Memory B cell (primary cell): ENCODE measurements around the gene ZC3H8.
A peak's percentile ranks its signal among the peaks of the same experiment; 100 is the strongest.

Experiments
- ATAC-seq: fragments of 150-1000 bp; cut with Tn5 transposase; 2 replicates; pipeline ENCODE4 v1.10.0; 2021; ENCODE audit warnings: low read depth, mild to moderate bottlenecking, moderate library complexity
- DNase-seq, 2 donors: peaks; one replicate each; pipeline ENCODE4 v3.0.0; 2022; ENCODE audit warnings: low spot score in 2 of 2
- H3K27ac Mint-ChIP-seq: one replicate; pipeline ENCODE4 v1.8.0; 2022; ENCODE audit warnings: mild to moderate bottlenecking, moderate library complexity, mixed read lengths
- H3K27me3 Mint-ChIP-seq: one replicate; pipeline ENCODE4 v1.8.0; 2022; ENCODE audit warnings: mixed read lengths
- H3K36me3 Mint-ChIP-seq: one replicate; pipeline ENCODE4 v1.8.0; 2022; ENCODE audit warnings: mild to moderate bottlenecking, mixed read lengths
- H3K4me1 Mint-ChIP-seq: one replicate; pipeline ENCODE4 v1.8.0; 2022; ENCODE audit warnings: mixed read lengths
- H3K4me3 Mint-ChIP-seq: one replicate; pipeline ENCODE4 v1.8.0; 2022; ENCODE audit warnings: mild to moderate bottlenecking, moderate library complexity, mixed read lengths
- H3K9me3 Mint-ChIP-seq: one replicate; pipeline ENCODE4 v1.8.0; 2022; ENCODE audit warnings: mixed read lengths

ZC3H8 gene

DNA sequence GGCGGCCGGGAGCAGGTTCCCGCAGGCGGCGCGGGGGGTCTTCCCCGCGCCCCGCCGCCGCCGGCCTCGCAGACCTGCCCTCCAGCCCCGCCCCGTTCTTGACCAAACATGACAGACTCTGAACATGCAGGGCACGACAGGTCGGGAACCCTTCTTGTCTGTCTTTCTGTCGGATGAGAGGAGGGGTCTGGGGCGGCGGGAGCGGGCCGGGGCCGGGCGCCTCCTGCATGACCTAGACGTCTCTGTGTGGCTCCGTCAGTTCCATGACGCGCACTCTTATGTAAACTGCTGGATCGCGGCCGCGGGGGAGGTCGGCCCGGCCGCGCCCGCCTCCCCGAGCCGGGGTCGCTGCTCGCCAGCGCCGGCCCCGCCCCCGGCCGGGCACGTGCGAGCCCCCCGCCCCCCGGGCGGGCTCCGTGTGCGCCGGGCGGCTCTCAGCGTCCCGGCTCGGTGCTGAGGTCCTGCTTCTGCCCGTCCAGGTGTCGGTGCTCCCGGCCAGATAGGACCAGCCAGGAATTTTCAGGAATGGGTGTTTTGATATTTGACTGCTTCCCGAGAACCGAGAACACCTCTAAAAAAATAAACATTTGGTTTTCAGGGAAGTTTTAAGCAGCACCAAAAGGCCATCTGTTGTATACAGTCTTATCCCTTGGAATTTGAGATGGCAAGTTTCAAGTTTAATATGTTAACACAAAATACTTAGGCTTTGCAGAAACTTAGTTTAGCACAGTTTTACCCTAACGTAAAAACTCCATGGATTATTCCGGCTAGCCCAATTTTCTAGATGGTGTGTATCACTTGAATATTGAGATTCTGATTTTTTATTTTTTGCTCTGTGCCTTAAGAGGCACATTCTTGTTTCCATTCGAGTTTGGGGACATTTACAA lies 21.3 kb upstream of the ZC3H8 start:
- H3K4me1 Mint-ChIP-seq: peaks cover 6% of the 10 kb centered on the region
- H3K36me3 Mint-ChIP-seq: no peaks in the 10 kb centered on the region
- H3K27me3 Mint-ChIP-seq: no peaks in the 10 kb centered on the region
- peak; percentile 55 for ATAC-seq
- H3K27ac Mint-ChIP-seq: peak overlapping the region; percentile 99
- H3K9me3 Mint-ChIP-seq: no peaks in the 10 kb centered on the region
- peak; percentile 75 to 82 for DNase-seq
- H3K4me3 Mint-ChIP-seq: peak overlapping the region; percentile 93

DNA sequence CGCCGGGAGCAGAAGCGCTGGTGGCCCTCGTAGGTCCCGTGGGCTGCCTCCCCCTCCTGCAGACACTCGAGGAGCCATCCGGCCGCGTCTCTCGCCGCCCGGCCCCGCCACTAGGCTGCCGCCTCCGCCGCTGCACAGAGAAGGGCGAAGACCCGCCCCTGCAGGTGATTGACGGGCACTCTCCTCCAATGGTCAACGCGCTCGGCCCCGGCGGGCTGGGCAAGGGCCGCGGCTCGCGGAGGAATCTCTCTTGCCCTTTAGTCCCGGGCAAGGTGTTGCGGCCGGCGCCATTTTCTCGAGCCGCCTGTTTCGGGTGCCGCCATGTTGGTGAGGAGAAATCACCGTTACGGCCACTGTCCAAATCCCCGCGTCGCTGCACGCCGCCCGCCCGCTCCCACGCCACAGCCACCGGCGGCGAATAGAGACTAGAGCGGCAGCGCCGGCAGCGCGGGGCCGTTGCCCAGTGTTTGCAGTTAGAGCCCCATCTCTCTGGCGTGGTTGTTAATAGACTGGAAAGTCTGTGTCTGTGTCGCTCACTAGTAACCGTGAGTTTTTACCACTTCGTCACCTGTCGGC lies 20.6 kb upstream of the ZC3H8 start, which contains the start of gene ZC3H6:
Gene ZC3H6 (plus strand): TSS at position 287 of the 576 bp plus-strand sequence. CDS start 398 bp downstream, outside the sequence.
- no peaks in the 10 kb centered on the region for H3K4me1 Mint-ChIP-seq
- peak; percentile 89 for ATAC-seq
- peak within 1 kb of the TSS; percentile 93 for H3K4me3 Mint-ChIP-seq
- peak within 1 kb of the TSS; percentile 99 for H3K27ac Mint-ChIP-seq
- DNase-seq: peak; percentile 100
- no peaks in the 10 kb centered on the region for H3K36me3 Mint-ChIP-seq
- H3K27me3 Mint-ChIP-seq: no peaks in the 10 kb centered on the region
- H3K9me3 Mint-ChIP-seq: no peaks in the 10 kb centered on the region

DNA sequence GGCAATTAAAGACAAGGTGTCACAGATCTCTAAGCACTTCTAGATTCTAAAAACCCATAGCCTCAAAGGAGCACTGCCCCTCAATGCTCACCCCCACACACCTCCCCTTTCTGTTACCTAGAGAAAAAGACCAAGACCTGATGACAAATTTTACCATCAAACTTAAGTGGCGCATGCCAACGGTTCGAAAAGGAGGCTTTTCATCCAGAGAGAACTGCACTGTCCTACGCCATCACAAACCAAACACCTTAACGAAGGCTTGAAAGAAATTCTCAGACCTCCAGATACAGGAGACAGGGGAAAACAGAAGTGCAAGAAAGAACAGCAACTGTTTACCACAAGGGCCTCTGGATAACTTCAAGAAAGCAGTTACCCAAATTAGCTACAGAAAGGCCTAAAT lies 18.5 kb upstream of the ZC3H8 start:
- peak overlapping the region; percentile 18 for H3K4me3 Mint-ChIP-seq
- H3K9me3 Mint-ChIP-seq: peaks cover 3% of the 10 kb centered on the region
- peaks cover 3% of the 10 kb centered on the region for H3K36me3 Mint-ChIP-seq
- peak overlapping the region; percentile 28 for H3K27ac Mint-ChIP-seq
- ATAC-seq (no peak), DNase-seq (no peak)
- H3K27me3 Mint-ChIP-seq: no peaks in the 10 kb centered on the region
- H3K4me1 Mint-ChIP-seq: no peaks in the 10 kb centered on the region

DNA sequence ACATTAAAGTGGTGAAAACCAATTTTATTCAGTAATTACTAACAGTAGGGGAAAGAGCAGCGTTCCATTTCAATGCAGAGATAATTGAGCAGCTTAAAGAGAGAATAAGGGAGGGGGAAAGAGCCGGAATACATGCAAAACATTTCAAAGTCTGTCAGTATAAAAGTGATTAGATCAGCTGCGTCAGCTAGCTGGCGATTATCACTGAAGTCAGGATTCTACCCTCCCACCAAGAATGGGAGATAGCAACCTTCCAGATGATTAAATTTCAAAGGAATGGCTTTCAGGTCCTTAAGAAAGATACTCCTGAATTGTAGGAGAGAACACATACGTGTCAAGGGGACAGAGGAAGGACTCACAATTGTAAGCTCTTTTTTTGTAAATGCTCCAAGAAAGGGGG lies 17.8 kb upstream of the ZC3H8 start:
- no peaks in the 10 kb centered on the region for H3K4me1 Mint-ChIP-seq
- H3K9me3 Mint-ChIP-seq: peaks cover 7% of the 10 kb centered on the region
- no peak for ATAC-seq
- no peaks in the 10 kb centered on the region for H3K27me3 Mint-ChIP-seq
- H3K4me3 Mint-ChIP-seq: no peak overlapping the region
- H3K36me3 Mint-ChIP-seq: peaks cover 7% of the 10 kb centered on the region
- no peak for DNase-seq
- no peak overlapping the region for H3K27ac Mint-ChIP-seq

DNA sequence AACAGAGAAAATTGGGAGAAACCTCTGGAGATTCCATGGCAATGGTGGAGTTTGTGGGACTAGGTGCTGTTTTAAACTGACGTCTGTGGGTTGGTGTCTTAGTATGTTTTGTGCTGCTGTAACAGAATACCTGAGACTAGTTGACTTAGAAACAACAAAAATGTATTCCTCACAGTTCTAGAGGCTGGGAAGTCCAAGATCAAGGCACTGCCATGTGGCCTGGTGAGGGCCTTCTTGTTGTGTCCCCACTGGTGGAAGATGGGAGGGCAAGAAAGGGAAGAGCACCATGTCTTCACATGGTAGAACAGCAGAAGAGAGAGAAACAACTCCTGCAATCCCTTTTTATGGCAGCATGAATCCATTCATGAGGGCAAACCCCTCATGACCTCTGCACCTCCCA lies 13.7 kb upstream of the ZC3H8 start:
- Mint-ChIP-seq H3K4me3 (no peak overlapping the region), H3K4me1 (no peaks in the 10 kb centered on the region), H3K36me3 (peaks cover 7% of the 10 kb centered on the region), H3K27ac (no peak overlapping the region), H3K9me3 (peaks cover 7% of the 10 kb centered on the region), H3K27me3 (no peaks in the 10 kb centered on the region)
- no peak for DNase-seq
- ATAC-seq: no peak

DNA sequence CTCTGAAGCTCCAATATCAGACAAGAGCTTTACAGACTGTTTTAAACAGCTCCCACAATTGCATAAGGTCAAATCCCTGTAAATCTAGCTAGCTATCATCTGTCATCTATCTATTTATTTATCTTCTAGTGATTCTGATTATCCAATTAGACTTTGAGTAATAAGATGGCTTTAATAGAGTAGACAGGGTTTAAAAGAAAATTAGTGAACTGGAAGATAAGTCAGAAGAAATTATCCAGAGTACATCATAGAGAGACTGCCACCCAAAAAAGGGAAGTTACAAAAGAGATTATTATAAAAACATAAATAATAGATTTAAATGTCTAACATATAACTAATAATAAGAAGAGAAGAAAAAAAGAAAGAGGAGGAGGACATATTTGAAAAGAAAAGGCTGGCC lies 8.0 kb upstream of the ZC3H8 start:
- ATAC-seq: no peak
- Mint-ChIP-seq H3K4me3 (no peak overlapping the region), H3K27me3 (peaks cover 3% of the 10 kb centered on the region), H3K27ac (no peak overlapping the region), H3K9me3 (peaks cover 2% of the 10 kb centered on the region), H3K36me3 (peaks cover under 1% of the 10 kb centered on the region), H3K4me1 (peaks cover 6% of the 10 kb centered on the region)
- no peak for DNase-seq

- Mint-ChIP-seq H3K27me3 (peaks cover 3% of the 10 kb centered on the region), H3K9me3 (peaks cover 2% of the 10 kb centered on the region), H3K27ac (no peak overlapping the region), H3K4me3 (no peak overlapping the region), H3K36me3 (no peaks in the 10 kb centered on the region), H3K4me1 (peaks cover 9% of the 10 kb centered on the region)
- DNase-seq (no peak), ATAC-seq (no peak)
Measured at GRCh38 chr2:112260295-112260625, 5.4 kb upstream of the ZC3H8 start.

- H3K4me3 Mint-ChIP-seq: peak overlapping the region; percentile 81
- H3K4me1 Mint-ChIP-seq: peaks cover 9% of the 10 kb centered on the region
- no peaks in the 10 kb centered on the region for H3K36me3 Mint-ChIP-seq
- peak; percentile 74 to 77 for DNase-seq
- peaks cover 3% of the 10 kb centered on the region for H3K27me3 Mint-ChIP-seq
- ATAC-seq: peak; percentile 41
- H3K9me3 Mint-ChIP-seq: peaks cover 2% of the 10 kb centered on the region
- H3K27ac Mint-ChIP-seq: peak overlapping the region; percentile 72
Measured at GRCh38 chr2:112259509-112260294, 4.9 kb upstream of the ZC3H8 start.

GRCh38 chr2:112257575-112257974 lies 2.7 kb upstream of the ZC3H8 start:
- no peaks in the 10 kb centered on the region for H3K36me3 Mint-ChIP-seq
- peaks cover 14% of the 10 kb centered on the region for H3K4me1 Mint-ChIP-seq
- no peaks in the 10 kb centered on the region for H3K9me3 Mint-ChIP-seq
- DNase-seq: no peak
- ATAC-seq: no peak
- peaks cover 2% of the 10 kb centered on the region for H3K27me3 Mint-ChIP-seq
- no peak overlapping the region for H3K4me3 Mint-ChIP-seq
- H3K27ac Mint-ChIP-seq: no peak overlapping the region

DNA sequence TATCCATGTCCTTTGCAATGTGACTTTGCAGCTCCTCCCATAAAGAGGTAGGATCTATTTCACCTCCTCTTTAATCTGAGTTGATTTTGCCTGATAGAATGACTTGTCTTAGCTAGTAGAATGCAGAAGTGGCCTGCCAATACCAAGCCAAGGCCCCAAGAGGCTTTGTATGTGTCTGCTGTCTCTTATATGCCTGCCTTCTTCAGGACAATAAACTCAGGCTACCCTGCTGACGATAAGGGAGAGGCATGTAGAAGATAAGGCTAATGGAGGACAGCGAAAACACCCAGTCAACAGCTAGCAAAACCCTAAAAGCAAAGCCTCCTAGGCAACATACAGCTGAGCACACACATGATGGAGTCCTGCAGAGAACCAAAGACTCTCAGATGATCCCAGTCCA lies 1.8 kb upstream of the ZC3H8 start:
- ATAC-seq: no peak
- H3K27me3 Mint-ChIP-seq: peaks cover 2% of the 10 kb centered on the region
- no peak overlapping the region for H3K4me3 Mint-ChIP-seq
- H3K36me3 Mint-ChIP-seq: no peaks in the 10 kb centered on the region
- no peaks in the 10 kb centered on the region for H3K9me3 Mint-ChIP-seq
- no peak overlapping the region for H3K27ac Mint-ChIP-seq
- no peak for DNase-seq
- peaks cover 14% of the 10 kb centered on the region for H3K4me1 Mint-ChIP-seq

DNA sequence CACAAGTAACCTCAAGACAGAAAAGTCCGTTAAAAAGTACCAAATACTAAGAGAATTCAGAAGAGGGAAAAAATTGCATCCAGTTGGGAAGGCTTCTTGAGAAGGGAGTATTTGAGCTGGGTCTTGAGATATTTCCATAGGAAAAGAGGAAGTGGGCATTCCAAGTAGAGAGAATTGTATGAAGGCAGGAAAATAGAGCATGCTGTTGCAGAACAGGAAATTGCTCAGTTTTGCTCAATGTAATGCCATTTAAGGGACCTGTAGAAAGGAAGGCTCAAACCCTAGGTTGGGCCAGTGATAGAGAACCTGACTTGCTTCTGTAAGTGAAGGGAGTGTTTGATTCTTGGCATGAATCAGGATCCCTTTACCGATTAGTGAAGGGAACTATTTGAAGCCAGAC lies 1.0 kb upstream of the ZC3H8 start:
- no peak overlapping the region for H3K4me3 Mint-ChIP-seq

DNA sequence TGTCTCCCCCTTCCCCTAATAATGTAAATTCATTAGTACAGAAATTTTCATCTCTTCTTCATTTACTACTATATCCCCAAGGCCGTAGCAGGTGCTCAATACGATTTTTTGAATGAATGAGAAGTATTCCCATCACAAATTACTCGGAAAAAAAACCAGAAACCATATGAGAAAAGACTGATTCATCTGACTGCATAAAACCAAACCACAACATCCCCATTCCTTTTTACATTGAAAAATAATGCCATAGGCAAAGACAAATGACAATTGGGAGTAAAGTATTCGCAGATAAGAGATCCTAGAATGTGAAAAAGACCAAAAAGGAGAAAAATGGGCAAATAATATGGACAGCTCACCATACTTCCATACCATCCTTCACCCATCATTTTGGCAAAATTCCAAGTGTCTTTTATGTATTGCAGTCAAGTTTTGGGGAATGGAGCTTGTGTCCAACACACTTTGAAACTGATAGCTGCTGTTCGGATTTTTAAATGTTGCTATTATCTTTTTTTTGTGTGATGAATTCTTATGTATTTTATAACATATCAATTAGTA lies 1.5 kb downstream of the ZC3H8 start:
- Mint-ChIP-seq H3K4me1 (peaks cover 9% of the 10 kb centered on the region), H3K27me3 (no peaks in the 10 kb centered on the region), H3K9me3 (no peaks in the 10 kb centered on the region), H3K36me3 (no peaks in the 10 kb centered on the region), H3K27ac (no peak overlapping the region), H3K4me3 (no peak overlapping the region)
- ATAC-seq (no peak), DNase-seq (no peak)

More for the DNA sequence above, 1.0 kb upstream of the ZC3H8 start:
- Mint-ChIP-seq H3K27ac (no peak overlapping the region), H3K27me3 (peaks cover 2% of the 10 kb centered on the region), H3K9me3 (no peaks in the 10 kb centered on the region), H3K4me1 (peaks cover 14% of the 10 kb centered on the region), H3K36me3 (no peaks in the 10 kb centered on the region)
- DNase-seq (no peak), ATAC-seq (no peak)

- Mint-ChIP-seq H3K27ac (no peak overlapping the region), H3K4me3 (no peak overlapping the region), H3K4me1 (peaks cover 9% of the 10 kb centered on the region), H3K9me3 (no peaks in the 10 kb centered on the region), H3K36me3 (peaks cover 10% of the 10 kb centered on the region), H3K27me3 (no peaks in the 10 kb centered on the region)
- ATAC-seq (no peak), DNase-seq (no peak)
Measured at GRCh38 chr2:112251271-112251670, 3.6 kb downstream of the ZC3H8 start.

GRCh38 chr2:112244854-112245253 lies 10.0 kb downstream of the ZC3H8 start:
- peaks cover 19% of the 10 kb centered on the region for H3K36me3 Mint-ChIP-seq
- no peak overlapping the region for H3K27ac Mint-ChIP-seq
- H3K9me3 Mint-ChIP-seq: no peaks in the 10 kb centered on the region
- no peaks in the 10 kb centered on the region for H3K27me3 Mint-ChIP-seq
- ATAC-seq: no peak
- peaks cover 4% of the 10 kb centered on the region for H3K4me1 Mint-ChIP-seq
- H3K4me3 Mint-ChIP-seq: no peak overlapping the region
- no peak for DNase-seq
